SK-MEL-5 (cell line): ENCODE results near the gene SH3GL2. TPM values are rescaled to one million over a fixed set of nuclear protein-coding genes. Genes with fewer than 3 reads are reported as not detected.
A peak's percentile ranks its signal among the peaks of the same experiment; 100 is the strongest.
"Not testable (repeated sequence)": the region's sequence is repeated elsewhere in the genome, so short reads cannot be mapped to it uniquely, and the experiment has no call there.

ENCODE experiments used
- DNase-seq: peaks from one replicate; pipeline ENCODE4 v3.0.0-alpha.2; 2016; ENCODE audit warnings: low read depth, low spot score
- in situ Hi-C: cut with HindIII; loops from 2 replicates; pipeline ENCODE4 v1.10.0; 2016; ENCODE audit warnings: low sequenced_read_pairs, high pct_unique_total_duplicates, low pct_unique_long_range_greater_than_20kb
- total RNA-seq: library from RNA; depleted of rRNA; stranded (reverse); fragments of >200 nt; shearing (Covaris generic); gene quantifications from 2 replicates; pipeline ENCODE4 v1.2.3, GENCODE V29; 2014

The SH3GL2 gene
- total RNA-seq, 1 experiment from 2014 or later = not detected

GRCh38 chr9:17765131-17765530 lies 186.3 kb downstream of the SH3GL2 start:
- DNase-seq, in situ Hi-C loops: not testable (repeated sequence)

GRCh38 chr9:17772223-17772622 lies 193.4 kb downstream of the SH3GL2 start:
- no peak for DNase-seq
- in situ Hi-C loops = no loop called here

- no peak for DNase-seq
- in situ Hi-C loops = no loop called here
Observed at GRCh38 chr9:17775656-17776055, 196.8 kb downstream of the SH3GL2 start.

GRCh38 chr9:17776735-17777134 lies 197.9 kb downstream of the SH3GL2 start:
- in situ Hi-C loops = no loop called here
- no peak for DNase-seq

GRCh38 chr9:17777465-17777864 lies 198.6 kb downstream of the SH3GL2 start:
- in situ Hi-C loops = no loop called here
- no peak for DNase-seq

GRCh38 chr9:17782430-17783149 lies 203.7 kb downstream of the SH3GL2 start:
- in situ Hi-C loops = no loop called here
- no peak for DNase-seq

- in situ Hi-C loops = no loop called here
- DNase-seq = no peak
Observed at GRCh38 chr9:17783227-17783626, 204.4 kb downstream of the SH3GL2 start.

GRCh38 chr9:17789316-17789715 lies 210.4 kb downstream of the SH3GL2 start:
- in situ Hi-C loops = no loop called here
- DNase-seq = no peak

GRCh38 chr9:17793713-17794622 lies 215.1 kb downstream of the SH3GL2 start:
- in situ Hi-C loops = no loop called here
- peak; percentile 53 for DNase-seq

GRCh38 chr9:17795744-17796143 lies 216.9 kb downstream of the SH3GL2 start:
- no peak for DNase-seq
- in situ Hi-C loops = no loop called here

GRCh38 chr9:17799369-17799768 lies 220.5 kb downstream of the SH3GL2 start:
- DNase-seq = peak; percentile 64
- in situ Hi-C loops = no loop called here

GRCh38 chr9:17800418-17800817 lies 221.6 kb downstream of the SH3GL2 start:
- DNase-seq = no peak
- in situ Hi-C loops = no loop called here

- peak; percentile 36 for DNase-seq
- in situ Hi-C loops = no loop called here
Observed at GRCh38 chr9:17802249-17802857, 223.5 kb downstream of the SH3GL2 start.

- in situ Hi-C loops = no loop called here
Observed at GRCh38 chr9:17807613-17808282, 228.9 kb downstream of the SH3GL2 start.

GRCh38 chr9:17810317-17810716 lies 231.5 kb downstream of the SH3GL2 start:
- no peak for DNase-seq
- in situ Hi-C loops = no loop called here

More at GRCh38 chr9:17807613-17808282, 228.9 kb downstream of the SH3GL2 start:
- no peak for DNase-seq

- in situ Hi-C loops = no loop called here
- DNase-seq = peak; percentile 57
Observed at GRCh38 chr9:17810728-17811571, 232.1 kb downstream of the SH3GL2 start.

GRCh38 chr9:17813798-17814197 lies 234.9 kb downstream of the SH3GL2 start:
- in situ Hi-C loops = no loop called here
- no peak for DNase-seq
